Hippocampal formation (tissue), 2 donors: ENCODE measurements around the gene LCORL.
A peak's percentile ranks its signal among the peaks of the same experiment; 100 is the strongest.
"Not testable (repeated sequence)": the region's sequence is repeated elsewhere in the genome, so short reads cannot be mapped to it uniquely, and the experiment has no call there.

Source experiments
- DNase-seq, 2 donors: peaks; one replicate each; lab custom pipeline; 2025; lab: John Stamatoyannopoulos, UW

The LCORL gene

DNA sequence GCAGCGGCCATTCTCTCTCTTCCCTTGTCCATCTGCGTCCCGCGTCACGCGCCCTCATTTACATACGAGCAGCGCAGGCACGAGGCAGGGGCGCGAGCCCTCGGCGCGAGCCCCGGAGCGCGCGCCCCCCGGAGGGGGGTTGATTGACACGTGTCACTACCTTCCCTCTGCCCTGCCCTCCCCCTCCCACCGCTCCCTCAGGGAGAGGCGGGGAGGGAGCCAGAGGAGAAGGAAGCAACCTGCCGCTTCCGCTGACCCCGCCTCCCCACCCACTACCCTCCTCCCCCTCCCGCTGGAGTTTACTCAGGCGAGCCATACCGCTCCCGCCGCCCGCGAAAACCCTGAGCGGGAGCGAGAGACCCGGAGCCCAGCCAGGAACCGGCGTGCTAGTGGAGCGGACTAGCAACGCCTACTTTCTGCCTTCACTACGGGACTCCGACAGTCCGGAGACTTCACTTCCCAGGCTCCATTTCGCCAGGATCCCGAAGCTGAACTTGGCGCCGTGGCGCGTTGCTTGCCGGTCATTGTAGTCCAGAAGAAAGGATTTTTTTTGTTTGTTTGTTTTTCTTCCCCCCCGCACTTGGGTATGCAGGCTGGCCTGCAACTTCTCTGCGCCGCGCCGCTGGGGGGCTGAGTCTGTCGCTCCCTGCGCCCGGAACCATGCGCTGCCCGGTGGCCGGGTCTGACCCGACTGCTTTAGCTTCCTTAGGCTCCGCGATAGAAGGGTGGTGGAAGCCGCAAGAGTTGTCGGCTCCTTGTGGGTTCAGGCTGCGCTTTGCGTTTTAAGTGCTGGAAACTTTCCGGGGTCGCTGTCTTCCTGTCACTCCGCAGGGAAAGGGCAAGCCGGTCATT lies at the start of gene LCORL:
LCORL (minus strand) TSS at position 36 of the 852 bp plus-strand sequence; CDS start at position 32, 4 bp downstream.
- DNase-seq: peak; percentile 92 to 97

- DNase-seq: no peak
These were observed 48.3 kb upstream of the LCORL start for GRCh38 chr4:18069810-18070209.

- no peak for DNase-seq
These were observed 45.5 kb upstream of the LCORL start for GRCh38 chr4:18067031-18067430.

DNA sequence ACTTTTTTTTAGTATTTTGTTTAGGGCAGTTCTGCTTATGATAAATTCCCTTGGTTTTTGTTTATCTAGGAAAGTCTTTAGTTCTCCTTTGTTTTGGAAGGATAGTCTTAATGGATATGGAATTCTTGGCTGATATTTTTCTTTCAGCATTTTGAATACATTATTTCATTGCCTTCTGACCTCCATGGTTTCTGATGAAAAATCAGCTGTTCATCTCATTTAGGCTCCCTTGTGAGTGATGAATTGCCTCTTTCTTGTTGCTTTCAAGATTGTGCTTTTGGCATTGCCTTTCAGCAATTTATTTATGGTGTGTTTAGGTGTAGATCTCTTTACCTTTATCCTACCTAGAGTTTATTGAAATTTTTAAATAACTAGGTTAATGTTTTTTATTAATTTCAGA lies 41.5 kb upstream of the LCORL start:
- DNase-seq: no peak

DNA sequence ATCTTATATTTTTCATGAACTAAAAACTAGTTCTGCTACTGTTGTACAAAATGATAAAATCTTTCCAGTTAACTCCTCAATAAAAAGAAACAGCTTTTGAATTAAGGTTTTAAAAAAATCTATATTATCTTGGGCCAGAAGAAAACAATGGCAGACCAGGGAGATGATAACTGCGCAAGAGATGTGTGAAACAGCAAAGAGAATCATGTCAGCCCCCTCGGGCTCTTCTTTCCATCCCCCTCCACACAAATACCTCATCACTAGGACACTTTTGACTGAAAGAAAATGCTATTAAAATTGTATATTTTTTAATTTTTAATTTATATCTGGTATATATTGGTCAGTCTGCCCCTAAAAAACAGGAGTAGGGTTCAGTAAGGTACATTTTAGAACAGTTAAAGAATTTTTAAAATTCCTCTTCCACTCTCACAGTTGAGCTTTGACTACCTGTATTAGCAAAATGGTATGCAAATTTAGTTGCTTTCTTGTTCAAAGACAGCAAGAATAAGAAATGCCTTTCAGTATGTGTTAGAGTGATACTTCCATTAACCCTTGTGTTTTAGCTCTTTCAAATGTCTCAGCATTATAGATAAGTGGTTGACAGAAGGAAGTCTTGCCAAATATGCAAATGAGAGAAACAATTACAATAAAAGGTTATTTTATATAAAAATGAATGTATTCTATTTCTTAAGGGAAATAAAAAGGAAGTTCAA lies 36.4 kb upstream of the LCORL start:
- no peak for DNase-seq

DNA sequence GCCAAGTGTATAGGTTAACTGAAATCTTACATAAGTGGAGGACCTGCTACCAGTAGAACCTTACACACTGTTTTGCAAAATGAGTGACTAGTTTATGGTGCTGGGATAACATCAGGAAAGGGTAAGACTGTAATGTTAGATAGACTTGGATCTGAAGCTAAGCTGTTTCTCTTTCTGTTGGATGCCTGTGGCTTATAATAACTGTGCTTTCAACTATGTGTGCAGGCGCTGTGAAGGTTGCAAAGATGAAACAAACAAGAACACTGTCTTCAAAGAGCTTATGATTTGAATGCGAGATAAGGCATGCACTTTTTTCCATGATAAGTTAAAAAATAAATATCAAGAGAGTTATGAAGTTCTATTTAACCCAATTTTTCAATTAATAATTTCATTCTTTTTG lies 34.5 kb upstream of the LCORL start:
- no peak for DNase-seq

- no peak for DNase-seq
These were observed 30.6 kb upstream of the LCORL start for GRCh38 chr4:18052158-18052557.

GRCh38 chr4:18051281-18051680 lies 29.7 kb upstream of the LCORL start:
- DNase-seq: no peak

DNA sequence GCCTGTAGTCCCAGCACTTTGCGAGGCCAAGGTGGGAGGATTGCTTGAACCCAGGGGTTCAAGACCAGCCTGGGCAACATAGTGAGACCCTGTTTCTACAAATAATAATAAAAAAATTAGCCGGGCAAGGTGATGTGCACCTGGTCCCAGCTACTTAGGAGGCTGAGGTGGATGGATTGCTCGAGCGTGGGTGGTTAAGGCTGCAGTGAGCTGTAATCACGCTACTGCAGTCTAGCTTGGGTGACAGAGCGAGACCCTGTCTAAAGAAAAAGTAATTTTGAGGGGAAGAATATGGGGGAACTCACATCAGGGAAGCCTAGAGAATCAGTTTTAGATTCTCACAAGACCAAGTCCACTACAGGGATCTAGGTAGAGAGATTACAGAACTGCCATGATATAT lies 28.9 kb upstream of the LCORL start:
- DNase-seq: no peak

DNA sequence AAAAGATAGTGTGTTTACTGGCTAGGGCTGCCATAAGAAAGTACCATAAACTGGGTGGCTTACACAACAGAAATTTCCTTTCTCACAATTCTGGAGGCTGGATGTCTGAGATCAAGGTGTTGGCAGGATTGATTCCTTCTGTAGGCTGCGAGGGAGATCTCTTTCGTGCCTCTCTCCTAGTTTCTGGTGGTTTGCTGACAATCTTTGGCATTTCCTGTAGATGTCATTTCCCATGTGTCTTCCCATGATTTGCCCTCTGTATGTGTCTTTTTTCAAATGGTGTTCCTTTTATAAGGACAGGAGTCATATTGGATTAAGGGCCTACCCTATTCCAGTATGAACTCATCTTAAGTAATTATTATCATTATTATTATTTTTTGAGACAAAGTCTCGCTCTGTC lies 27.9 kb upstream of the LCORL start:
- no peak for DNase-seq

DNA sequence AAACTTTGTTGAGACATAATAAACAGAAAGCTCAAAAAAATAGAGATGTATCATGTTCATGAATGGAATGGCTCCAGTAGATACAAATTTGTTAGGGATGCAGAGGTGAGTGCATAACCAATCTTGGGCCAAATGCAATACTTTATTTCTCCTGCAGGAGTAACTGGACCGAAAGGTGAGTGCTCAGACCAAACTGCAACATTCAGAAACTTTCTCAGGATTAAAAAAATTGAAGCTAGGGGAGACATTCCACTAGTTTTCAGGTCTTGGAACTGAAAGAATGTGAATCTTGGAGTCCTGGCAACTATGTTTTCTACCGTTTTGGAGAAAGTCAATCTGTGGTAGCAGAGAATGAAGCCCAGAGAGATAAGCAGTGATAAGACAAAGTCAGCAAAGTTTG lies 21.2 kb upstream of the LCORL start:
- no peak for DNase-seq

DNA sequence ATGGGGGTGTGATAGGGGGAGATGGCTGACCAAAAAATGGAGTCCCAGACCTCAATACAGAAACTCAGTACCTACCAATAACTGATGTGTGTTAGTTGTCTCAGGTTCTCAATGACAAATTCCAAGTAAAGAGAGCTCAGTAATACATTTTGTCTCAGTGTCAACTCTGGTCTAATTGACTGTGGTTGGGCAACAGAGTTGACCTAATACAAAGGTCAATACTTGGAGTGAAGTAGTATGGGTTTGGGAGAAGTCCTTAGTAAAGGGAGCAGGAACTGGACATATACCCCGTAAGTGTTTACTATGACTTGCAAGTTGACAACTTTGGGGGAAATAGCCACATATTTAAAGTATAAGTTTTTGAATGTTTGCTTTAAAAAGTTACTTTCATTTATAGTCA lies 20.5 kb upstream of the LCORL start:
- no peak for DNase-seq

- no peak for DNase-seq
These were observed 19.6 kb upstream of the LCORL start for GRCh38 chr4:18041114-18041513.

- DNase-seq: no peak
These were observed 17.6 kb upstream of the LCORL start for GRCh38 chr4:18039113-18039512.

- not testable (repeated sequence) for DNase-seq
These were observed 14.8 kb upstream of the LCORL start for GRCh38 chr4:18036369-18036768.

GRCh38 chr4:18034099-18034498 lies 12.5 kb upstream of the LCORL start:
- DNase-seq: no peak

GRCh38 chr4:18033111-18034085 lies 11.8 kb upstream of the LCORL start:
- DNase-seq: no peak

GRCh38 chr4:18025288-18025687 lies 3.7 kb upstream of the LCORL start:
- DNase-seq: no peak

- peak in 1 of 2 donors; percentile 22 for DNase-seq
These were observed 1.1 kb upstream of the LCORL start for GRCh38 chr4:18022572-18023050.

GRCh38 chr4:18021470-18021719 lies 160 bp downstream of the LCORL start:
- peak in 1 of 2 donors; percentile 64 for DNase-seq

- peak; percentile 46 to 62 for DNase-seq
These were observed 685 bp downstream of the LCORL start for GRCh38 chr4:18020671-18021469.
